HG03097 (cell line): ENCODE measurements around the gene TUBA1A.
"Not testable (repeated sequence)": the region's sequence is repeated elsewhere in the genome, so short reads cannot be mapped to it uniquely, and the experiment has no call there.

ENCODE experiments used
- ATAC-seq: cut with Tn5 transposase; IDR thresholded peaks from one replicate; pipeline ENCODE4 v1.9.1; 2021; ENCODE audit not compliant: unreplicated experiment, low FRiP score

The TUBA1A gene

DNA sequence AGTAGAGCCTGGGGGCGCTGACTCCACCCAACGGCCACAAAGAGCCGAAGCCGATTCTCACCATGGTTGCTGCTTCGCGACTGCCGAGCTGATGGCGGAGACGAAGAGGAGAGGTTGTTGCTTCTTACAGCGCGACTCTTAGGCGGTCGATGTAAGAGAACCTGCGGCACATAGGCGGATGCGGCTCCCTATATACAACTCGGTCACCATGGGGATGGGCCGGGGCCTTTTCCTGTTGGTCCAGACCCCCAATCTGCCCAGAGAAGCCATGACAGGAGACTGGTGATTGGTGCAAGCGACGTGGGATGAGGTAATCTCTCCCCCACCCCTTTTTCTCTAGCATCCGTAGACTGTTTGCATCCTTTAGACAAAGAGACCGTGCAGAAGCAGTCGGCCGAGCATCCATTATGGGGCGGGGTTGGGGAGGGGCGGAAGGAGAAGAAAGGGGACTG lies at the start of gene TUBA1A:
Gene TUBA1A (minus strand): TSS at position 165 of the 452 bp plus-strand sequence. CDS start 101 bp downstream, at position 64.
- peak; percentile 74 for ATAC-seq

DNA sequence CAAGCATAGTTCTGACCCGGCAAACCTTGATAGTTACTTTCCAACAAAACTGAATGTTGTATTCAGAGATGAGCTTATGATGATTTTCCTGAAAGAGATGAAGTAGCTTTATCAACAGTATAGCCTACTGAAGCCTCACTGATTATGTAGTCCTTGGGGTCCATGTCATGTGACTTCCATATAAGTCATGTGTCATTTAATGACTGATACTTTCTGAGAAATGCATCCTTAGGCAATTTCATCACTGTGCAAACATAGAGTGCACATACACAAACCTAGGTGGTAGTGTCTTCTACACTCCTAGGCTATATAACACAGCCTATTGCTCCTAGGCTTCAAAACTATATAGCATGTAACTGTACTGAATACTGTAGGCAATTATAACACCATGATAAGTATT lies 47.5 kb upstream of the TUBA1A start:
- no peak for ATAC-seq

DNA sequence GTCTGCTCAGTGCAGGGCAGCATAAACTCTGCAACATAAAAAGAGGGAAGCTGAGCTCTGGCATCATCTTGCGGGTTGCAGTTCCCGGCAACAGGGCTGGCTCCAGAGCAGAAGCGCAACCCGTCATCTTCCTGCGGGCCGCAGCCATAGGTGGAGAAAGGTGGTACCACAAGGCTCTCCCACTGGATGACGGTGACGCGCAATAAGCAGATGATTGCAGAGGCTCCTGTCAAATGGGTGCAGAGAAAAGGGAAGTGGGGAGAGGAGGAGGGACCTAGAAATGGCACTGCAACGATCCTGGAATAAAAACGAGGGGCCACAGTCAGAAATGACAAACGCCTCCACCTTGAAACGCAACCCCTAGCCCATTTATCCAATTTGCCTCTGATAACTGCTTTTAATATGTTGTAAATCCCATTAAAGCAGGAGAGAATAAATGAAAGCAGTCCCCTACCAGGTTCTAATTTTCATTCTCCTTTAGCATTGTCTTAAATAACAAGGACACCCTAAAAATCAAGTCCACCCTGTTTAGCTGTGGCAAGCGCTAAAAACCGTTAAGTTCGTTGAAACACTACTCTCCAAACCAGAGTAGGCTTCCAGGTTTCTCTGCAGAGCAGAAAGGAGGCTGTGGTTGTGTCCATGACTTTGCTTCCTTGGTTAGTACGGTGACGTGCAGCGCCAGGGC lies 45.1 kb upstream of the TUBA1A start:
- ATAC-seq = no peak

DNA sequence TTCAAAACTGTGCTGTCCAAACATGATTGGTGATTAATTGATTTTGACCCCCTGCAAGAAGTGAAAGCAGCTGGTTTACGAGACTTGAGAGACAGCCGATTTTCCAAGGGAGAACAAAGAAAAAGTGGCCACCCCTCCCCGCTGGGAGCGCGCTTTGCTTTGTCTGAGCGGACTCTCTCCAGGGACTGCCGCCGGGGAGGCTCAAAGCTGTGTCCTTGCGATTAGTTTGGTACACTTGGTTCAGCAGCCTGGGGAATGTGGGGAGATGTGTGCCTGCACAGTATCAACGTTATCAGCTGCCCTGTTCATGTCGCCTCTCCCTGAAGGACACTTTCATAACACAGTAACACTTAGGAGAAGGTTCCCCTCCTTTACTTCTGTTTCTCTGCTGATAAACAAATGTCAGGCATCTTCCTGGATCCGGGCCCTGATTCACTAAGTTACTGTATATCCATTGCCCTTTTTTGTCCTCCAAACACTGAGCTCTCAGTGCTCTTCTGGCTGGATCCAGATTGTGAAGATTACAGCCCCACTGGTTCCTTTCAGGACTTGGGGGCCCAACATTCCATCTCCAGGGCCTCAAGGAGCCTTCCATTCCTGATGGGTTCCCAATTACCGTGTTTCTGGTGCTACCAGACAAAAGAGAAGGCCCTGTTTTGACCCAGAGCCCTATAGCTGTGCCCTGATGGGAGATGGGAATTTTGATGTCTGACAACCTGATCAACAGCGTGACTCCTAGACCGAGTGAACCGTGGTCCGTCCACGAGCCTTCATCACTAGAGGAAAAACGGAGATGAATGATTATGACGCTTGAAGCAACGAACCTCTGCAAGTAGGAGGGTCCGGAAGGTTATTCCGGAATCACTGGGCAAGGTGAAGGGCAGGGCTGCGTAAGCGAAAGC lies 44.3 kb upstream of the TUBA1A start:
- no peak for ATAC-seq

DNA sequence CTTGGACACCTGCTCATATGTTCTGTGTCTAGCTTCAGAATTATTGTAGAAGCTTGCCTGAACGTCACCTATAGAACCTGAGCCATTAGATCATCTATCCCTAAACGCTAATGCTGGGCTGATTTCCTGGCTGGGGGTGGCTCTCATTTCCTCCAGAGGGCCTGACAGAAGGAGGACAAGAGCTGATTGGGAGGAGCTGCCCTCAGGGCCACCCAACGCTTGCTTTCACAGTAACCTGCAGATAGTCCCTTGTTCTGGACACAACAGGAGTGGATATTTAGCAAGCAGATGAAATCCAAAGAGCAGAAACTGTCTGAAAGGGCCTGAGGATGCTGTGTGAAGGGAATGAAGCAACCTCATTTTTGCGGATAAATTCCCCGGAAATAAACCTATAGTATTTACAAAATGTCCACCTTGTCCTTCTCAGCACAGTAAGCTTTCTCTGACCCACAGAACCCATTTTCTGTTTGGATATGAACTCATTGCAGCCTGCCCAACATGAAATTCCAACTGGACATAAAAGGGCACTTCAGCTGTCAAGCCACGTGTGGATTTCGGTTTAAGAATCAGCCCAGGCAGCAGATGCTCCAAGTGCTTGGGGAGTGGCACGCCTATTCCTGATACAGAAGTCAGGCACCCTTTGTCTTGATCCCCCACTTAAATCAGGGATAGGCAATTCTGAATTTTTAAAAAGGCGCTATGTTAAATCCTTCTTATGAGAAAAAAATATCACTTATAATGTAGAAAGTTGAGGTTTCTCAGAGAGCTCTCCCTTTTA lies 43.2 kb upstream of the TUBA1A start:
- no peak for ATAC-seq

DNA sequence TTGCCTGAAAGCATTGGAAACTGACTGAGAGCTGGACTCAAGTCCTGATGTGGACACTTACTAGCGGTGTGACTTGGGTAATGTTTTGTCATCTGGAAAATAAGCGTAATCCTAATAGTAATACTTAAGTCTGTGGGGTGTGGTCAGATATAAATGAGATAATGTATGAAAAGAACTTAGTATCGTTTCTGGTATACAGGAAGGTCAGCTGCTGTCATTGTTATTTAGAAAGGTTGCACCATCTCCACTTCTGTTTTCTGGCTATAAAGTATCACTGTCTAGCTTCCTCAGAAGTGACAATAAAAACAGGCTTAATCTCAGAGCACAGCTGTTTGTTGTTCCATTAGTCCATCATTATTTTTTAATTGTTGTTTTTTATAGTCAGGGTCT lies 41.9 kb upstream of the TUBA1A start:
- no peak for ATAC-seq

DNA sequence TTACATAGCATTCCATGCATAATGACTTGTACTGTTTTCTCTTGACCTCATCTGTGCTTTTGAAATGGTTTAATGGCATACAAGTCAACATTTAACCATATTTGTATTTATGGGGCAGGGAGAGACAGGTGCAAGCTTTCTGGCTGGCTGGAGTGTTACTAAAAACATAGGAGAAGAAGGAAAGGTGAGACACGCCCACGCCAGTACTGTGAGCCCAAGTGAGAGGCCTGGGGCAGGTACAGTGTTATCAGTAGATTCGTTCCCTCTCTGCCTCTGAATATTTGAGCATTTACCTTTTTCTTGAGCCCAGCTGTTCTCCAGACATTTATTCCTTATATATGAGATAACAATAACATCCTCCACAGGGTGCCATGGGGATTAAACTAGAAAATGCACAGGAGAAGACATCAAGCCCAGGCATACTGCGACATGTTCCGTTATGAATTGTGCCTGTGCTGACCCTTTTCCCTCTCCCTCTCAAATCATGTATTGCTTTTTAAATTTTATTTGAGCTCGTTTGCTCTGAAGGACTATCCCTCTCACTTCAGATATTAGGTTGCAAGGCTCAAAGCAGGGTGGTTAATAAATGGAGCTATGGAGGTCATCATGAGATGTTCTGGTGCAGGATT lies 41.4 kb upstream of the TUBA1A start:
- no peak for ATAC-seq

DNA sequence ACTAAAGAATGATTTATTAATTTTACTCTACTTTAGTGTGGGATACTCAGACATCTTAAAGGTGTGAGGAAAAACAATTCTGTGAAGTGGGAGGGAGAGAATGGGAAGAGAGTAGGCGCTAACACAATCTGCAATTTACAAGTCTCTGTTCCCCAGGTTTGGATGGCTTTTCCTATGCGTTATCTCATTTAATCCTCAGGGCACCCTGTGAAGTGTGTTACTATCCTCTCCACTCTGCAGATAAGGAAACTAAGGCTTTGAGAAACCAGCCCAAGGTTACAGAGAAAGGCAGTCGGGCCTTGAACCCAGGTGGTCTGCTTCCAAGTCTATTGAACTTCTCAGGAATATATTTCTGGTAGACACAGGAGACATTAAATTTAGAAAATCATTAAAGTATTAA lies 39.8 kb upstream of the TUBA1A start:
- ATAC-seq = no peak

DNA sequence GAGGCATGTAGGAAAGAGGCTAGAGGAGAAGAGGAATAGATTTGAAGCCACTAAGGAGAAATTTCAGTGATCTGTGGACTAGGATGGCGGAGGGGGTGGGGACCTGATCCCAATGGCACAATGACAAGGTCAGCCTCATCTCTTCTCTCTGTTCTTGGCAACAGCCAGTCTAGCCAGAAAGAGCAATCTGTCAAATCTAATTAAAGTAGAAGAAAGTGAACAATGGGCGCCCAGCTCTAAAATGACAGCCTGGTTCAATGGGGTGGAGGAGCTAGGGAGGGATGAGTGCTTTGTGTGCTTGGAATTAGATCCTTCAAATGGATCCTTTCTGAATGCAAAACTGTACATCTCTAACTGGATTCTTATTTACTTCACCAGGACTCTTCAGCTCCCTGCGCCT lies 38.8 kb upstream of the TUBA1A start:
- no peak for ATAC-seq

DNA sequence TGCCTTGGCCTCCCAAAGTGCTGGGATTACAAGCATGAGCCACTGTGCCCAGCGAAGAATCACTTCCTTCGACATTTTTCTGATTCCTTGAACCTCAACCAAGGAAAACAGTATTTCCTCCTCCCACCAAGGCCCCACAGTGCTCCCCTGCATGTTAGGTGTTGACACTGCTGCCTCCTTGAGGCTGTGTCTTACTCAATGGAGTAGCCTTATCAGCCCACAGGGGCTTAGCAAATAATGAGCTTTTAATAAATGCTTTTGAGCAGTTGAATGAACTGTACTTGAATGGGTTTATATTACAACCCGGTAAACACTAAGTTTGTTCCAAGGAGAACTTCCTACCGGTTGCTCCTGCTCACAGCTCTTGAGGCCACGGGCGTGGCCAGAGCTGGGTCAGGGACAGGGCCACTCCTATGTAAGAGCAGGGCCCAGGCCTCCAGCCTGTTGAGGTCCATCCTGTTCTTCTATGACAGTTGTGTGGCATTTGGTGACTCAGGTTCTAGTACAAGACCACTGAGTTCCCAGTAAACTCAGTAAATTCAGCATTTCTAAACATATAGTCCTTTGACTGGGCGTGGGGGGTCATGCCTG lies 36.8 kb upstream of the TUBA1A start:
- ATAC-seq = no peak

DNA sequence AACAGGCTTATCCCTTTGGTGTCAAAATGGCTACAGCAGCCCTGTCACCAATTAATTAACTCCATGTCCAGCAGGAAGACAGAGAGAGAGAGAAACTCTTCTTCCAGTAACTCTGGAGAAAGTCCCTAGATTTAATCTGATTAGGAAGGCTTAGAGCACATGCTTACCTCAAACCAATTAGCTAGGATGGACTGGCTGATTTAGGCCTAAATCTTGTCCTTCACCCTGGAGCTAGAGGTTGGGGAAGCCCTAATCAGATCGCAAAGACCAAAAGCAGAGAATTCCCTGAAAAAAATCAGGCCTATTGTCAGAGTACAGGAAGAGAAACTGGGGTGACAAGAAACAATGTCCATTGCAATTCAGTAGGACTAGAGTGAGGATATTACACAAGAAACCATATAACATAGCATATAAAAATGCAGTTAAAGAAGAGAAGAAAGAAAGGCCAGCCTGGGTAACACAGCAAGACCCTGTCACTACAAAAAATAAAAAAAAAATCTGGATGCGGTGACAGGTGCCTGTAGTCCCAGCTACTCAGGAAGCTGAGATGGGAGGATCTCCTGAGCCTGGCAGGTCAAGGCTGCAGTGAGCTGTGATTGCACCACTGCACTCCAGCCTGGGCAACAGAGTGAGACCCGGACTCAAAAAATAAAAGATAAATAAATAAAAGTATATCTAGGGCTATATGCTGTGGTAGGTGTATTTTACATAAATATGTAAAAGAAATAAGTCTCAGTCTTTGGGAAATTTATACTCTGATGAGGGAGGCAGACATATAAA lies 34.9 kb upstream of the TUBA1A start:
- ATAC-seq = no peak

DNA sequence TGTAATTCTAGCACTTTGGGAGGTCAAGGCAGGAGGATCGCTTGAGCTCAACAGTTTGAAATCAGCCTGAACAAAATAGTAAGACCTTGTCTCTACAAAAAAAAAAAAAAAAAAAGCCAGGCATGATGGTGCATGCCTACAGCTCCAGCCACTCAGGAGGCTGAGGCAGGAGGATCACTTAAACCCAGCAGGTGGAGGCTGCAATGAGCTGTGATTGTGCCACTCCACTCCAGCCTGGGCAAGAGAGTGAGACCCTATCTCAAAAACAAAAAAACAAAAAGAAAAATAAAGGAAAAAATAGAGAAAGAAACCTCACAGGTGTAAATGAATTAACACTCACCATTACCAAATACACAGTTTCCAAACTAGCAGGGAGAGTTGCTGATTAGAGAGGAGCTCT lies 34.2 kb upstream of the TUBA1A start:
- no peak for ATAC-seq

DNA sequence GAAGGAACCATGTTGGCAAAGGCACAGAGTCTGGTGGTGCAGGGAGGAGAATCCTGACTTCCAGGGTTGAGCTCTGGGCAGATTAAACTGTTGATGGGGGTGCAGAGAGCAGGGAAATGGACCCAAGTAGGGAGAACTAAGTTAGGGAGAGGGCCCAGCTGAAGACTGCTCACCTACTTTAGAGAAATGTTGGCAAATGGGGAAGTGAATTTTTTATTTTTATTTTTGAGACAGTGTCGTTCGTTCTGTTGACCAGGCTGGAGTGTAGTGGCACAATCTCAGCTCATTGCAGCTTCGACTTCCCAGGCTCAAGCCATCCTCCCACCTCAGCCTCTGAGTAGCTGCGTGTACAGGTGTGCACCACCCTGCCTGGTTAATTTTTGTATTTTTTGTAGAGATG lies 32.1 kb upstream of the TUBA1A start:
- no peak for ATAC-seq

DNA sequence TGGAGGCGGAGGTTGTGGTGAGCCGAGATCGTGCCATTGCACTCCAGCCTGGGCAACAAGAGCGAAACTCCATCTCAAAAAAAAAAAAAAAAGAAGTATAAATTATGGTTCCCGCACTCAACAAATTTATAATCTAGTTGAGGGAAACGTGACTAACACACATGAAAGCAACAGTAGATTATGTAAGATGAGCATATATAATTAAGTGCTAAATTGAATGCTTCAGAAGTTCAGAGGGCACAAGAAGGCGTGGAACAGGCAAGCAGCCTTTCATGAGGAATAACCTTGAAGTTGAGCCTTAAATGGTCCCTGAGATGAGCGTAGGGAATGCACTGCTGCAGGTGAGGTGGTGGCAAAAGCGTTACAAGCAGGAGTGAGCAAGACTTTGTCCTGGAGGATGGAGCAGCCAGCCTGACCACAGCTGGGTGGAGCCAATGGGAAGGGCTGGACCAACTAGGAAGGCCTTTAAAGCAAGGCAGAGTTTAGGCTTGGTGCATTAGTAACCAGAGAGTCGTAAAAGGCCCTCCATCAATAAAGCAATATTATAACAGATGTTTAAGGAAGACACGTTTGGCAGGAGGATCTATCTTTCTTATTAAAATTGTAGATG lies 30.6 kb upstream of the TUBA1A start:
- no peak for ATAC-seq

DNA sequence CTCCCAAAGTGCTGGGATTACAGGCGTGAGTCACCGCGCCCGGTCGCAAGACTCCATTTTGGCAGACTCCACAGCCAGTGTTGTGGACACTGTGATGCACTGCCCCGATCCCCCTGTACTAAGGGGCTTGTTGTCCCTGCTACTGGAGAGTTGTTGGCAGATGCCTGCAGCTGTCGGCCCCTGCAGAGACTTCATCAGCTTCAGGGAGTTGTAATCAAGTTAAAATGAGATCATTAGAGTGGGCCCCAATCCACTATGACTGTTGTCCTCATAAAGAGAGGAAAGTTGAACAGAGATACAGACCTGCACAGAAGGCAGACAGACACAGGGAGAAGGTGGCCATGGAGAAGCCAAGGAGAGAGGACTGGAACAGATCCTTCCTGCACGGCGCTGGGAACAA lies 23.7 kb upstream of the TUBA1A start:
- no peak for ATAC-seq

DNA sequence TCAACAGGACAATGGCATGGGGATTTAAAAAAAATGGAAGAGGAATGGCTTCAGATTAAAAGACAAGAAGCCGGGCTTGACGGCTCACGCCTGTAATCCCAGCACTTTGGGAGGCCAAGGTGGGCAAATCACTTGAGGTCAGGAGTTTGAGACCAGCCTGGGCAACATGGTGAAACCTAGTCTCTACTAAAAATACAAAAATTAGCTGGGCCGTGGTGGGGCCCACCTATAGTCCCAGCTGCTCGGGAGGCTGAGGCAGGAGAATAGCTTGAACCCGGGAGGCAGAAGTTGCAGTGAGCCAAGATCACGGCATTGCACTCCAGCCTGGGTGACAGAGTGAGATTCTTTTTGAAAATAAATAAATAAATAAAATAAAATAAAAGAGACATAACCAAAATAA lies 21.8 kb upstream of the TUBA1A start:
- ATAC-seq = not testable (repeated sequence)

DNA sequence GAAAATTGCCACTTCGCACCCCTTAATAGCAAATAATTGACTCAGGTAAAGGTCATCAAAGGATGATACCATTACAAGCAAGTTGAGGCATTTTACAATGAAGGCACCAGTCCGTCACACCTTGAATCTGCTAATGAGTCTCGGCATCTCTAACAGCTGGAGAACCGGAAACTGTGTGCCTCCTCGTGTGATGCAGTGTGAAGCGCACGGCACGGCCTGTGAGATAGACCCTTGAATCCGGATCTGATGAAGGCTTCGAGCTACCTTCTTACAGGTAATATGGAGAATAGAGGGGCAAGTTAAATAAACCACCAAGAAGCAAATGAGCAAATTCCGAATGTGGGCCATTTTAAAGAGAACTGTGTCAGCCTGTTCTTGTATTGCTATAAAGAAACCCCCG lies 19.8 kb upstream of the TUBA1A start:
- ATAC-seq = no peak

DNA sequence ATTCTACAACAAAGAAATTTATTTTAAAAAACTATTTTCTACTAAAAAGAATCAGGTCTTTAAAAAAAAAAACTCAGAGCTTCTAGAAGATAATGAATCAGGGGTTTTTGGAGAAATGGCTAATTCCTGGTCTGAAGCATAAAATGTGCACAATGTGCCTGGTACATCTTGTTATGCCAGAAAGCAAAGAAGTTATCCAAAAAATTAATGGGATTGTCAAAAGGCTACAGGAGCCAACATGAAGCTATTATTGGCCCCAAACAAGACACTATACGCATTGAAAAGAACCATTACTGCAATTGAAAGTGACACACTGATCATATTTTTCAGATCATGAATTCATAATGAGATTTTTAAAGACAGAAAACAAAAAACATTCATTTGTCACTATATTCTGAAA lies 19.3 kb upstream of the TUBA1A start:
- no peak for ATAC-seq

DNA sequence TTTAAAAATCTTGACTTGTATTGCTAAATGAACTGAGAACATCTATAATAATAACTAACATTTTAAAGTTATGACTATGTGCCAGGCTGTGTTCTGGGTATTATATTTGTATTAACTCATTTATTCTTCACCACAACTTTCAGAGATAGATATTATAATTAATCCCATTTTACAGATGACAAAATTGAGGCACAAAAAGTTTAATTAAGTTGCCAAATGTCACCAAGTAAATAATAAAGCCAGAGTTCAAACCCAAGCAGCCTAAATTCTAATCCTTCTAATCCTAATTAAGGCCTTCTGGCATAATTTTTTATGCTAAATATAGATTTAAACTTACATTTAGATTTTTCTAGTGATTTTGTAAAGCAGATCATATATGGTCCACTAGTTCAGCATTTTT lies 17.5 kb upstream of the TUBA1A start:
- no peak for ATAC-seq
